ENCODE results near the gene CDCA7. TPM values are rescaled to one million over a fixed set of nuclear protein-coding genes. Genes with fewer than 3 reads are reported as not detected.

Gene CDCA7
- total and polyA plus RNA-seq, 2 donors (not counting 3 experiments of a cell fraction or from before 2014, with no cell fraction given), result 14.9 to 29.7 TPM

- ChIA-PET POLR2A (no interaction called here), CTCF (no interaction called here)
- TF ChIP-seq EZH2 (IDR thresholded peaks at IDR 0.05; ENCODE audit: borderline replicate concordance, low read depth, low read length, severe bottlenecking), result no peak
- no peak for TF ChIP-seq FOS (IDR thresholded peaks at IDR 0.05; ENCODE audit: borderline replicate concordance, insufficient read depth, low read length)
- TF ChIP-seq POLR2AphosphoS5 (IDR thresholded peaks at IDR 0.05; ENCODE audit: insufficient read depth, low read depth, low read length), result no peak
- no peak for TF ChIP-seq JUN (IDR thresholded peaks at IDR 0.05; ENCODE audit: borderline replicate concordance, insufficient read depth, insufficient read length, low read depth)
- TF ChIP-seq, protein P1, sequence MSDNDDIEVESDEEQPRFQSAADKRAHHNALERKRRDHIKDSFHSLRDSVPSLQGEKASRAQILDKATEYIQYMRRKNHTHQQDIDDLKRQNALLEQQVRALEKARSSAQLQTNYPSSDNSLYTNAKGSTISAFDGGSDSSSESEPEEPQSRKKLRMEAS (IDR thresholded peaks at IDR 0.05; ENCODE audit: insufficient read depth, insufficient read length), result no peak
- TF ChIP-seq GATA2 (IDR thresholded peaks at IDR 0.05; ENCODE audit: insufficient read depth, insufficient read length, low read depth, low read length), result no peak
- TF ChIP-seq POLR2A (IDR thresholded peaks at IDR 0.05; ENCODE audit: low read depth, low read length), result no peak
- TF ChIP-seq MYC (IDR thresholded peaks at IDR 0.05; ENCODE audit: low read depth, low read length), result no peak
- TF ChIP-seq CTCF (IDR thresholded peaks at IDR 0.05; ENCODE audit: extremely low read depth in 1 of 2, insufficient read depth in 1 of 2, low read depth in 1 of 2, low read length in 2 of 2), result no peak
- BruUV-seq (replicated peaks), result no TSS peak
- H3K4me2 ChIP-seq (ENCODE audit: insufficient read depth, low read length), result no peak overlapping the region
- no peaks in the 10 kb centered on the region for H3K79me2 ChIP-seq (ENCODE audit: control insufficient read depth, insufficient read depth, low read length)
- FAIRE-seq (no peak), DNase-seq (ENCODE audit: low read depth, low spot score) (no peak)
- H2AFZ ChIP-seq (ENCODE audit: low read depth, low read length), result no peak overlapping the region
- dilution Hi-C loops (cut with MboI; ENCODE audit: extremely low pct_ligation_motif_present, low sequenced_read_pairs) (no loop called here), intact Hi-C loops (cut with micrococcal nuclease) (no loop called here)
- H3K9ac ChIP-seq (replicated peaks; ENCODE audit: extremely low read depth, insufficient read depth, low read length), result no peak overlapping the region
- H3K4me1 ChIP-seq (ENCODE audit: control insufficient read depth, extremely low read depth, insufficient read depth, low read length), result no peaks in the 10 kb centered on the region
- H3K9me3 ChIP-seq (replicated peaks; ENCODE audit: control insufficient read depth, insufficient read depth, low read length), result no peaks in the 10 kb centered on the region
- H3K36me3 ChIP-seq (ENCODE audit: control insufficient read depth in 2 of 2, extremely low read depth in 1 of 2, insufficient read depth in 2 of 2, low read length in 2 of 2), result no peaks in the 10 kb centered on the region
- no peak overlapping the region for H3K27ac ChIP-seq (ENCODE audit: insufficient read depth, low read depth, low read length)
- no peaks in the 10 kb centered on the region for H3K27me3 ChIP-seq (ENCODE audit: control insufficient read depth in 2 of 2, insufficient read depth in 2 of 2, low read length in 2 of 2)
- H4K20me1 ChIP-seq (replicated peaks; ENCODE audit: control insufficient read depth, extremely low read depth, insufficient read depth, low read length), result no peaks in the 10 kb centered on the region
- H3K4me3 ChIP-seq (replicated peaks in 1 of 3; ENCODE audit: insufficient read depth in 1 of 3, low read depth in 1 of 3, low read length in 3 of 3), result no peak overlapping the region
- H3K9me1 ChIP-seq (replicated peaks; ENCODE audit: control insufficient read depth, extremely low read depth, insufficient read depth, low read length), result no peaks in the 10 kb centered on the region
These were observed 32.0 kb downstream of the CDCA7 start for GRCh38 chr2:173386738-173387065.

Measured in endothelial cell of umbilical vein (primary cell).